Mesenteric fat pad (tissue), 1 donor: ENCODE results near the gene SMLR1. TPM values are rescaled to one million over a fixed set of nuclear protein-coding genes. Genes with fewer than 3 reads are reported as not detected.

Experiments used
- DNase-seq: peaks from one replicate; pipeline ENCODE4 v3.0.0-alpha.2; 2020; ENCODE audit warnings: low spot score
- total RNA-seq: library from RNA; stranded (reverse); fragmentation: NEBNext Ultra II Directional; extraction: Animal tissue kit (Norgen Biotek cat#: 25700); gene quantifications from one replicate; pipeline ENCODE4 v1.2.1, GENCODE V29; 2021
- donor health status: DM: yes; HTN: yes; CAD: no.

Gene SMLR1
- total RNA-seq, 1 donor from 2014 or later: not detected

DNA sequence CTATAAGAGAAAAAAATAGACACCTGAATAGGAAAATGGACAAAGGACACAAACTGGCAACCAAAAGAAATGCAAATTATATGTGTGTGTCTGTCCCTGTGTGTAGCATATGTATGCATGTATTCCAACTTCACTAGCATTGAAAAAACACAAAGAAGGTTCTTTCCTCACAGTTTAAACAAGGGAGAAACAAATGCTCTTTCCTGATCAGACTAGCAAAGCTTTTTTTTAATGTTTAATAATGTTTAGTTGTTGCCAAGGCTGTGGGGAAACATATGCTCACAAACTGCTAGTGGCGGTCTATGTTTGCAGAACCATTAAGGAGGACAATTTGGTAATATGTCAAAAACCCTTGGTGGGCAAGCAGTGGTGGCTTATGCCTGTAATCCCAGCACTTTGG is 22.4 kb downstream of the SMLR1 start:
- DNase-seq: no peak

DNA sequence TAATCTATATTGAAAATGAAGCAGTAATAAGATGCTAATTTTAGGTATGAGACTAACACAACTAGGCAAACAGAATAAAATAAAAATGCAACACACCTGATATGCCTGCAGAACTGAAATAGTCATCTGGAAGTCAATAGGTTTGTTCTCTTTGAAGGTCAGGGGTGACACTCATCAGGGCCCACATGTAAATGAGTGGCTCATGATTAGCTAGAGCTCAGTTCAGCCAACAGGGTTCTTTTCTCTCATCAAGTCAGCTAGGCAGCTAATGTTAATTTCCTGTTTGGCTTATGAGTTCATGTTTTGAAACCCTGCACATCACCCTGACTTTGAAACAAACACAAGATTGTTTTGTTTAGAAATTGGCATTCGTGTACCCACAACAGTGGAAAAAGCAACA is 23.8 kb downstream of the SMLR1 start:
- no peak for DNase-seq

DNA sequence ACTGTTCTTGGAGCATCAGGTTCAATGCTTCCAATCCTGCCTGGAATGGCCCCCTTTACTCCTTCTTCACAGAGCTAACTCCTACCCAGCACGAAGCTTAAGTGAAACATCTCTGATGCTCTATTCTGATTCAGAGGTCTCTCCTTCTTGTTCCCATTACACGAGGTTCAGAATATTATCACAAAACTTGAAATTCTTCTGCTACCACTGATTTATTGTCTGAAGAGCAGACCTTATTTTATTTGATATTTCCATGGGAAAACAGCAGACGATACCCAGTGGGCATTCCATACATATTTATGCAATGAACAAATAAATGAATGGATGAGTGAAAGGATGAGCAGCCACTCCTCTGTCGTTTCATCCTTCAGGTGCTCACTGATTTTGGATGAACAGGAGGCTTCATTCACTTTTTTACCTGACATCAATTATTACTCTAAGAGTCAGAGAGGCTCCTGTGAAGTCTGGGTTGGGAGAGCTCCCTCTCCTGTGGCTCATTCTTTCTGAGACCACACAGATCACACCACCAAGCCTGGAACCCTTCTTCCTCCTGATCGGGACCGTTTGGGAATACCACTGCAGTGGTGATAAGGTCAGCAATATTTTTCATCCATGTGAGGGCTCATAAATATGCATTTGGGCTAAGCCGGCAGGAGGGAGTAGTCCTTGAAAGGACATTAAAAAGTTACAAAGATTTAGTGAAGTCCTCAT is 25.8 kb downstream of the SMLR1 start:
- DNase-seq: no peak

DNA sequence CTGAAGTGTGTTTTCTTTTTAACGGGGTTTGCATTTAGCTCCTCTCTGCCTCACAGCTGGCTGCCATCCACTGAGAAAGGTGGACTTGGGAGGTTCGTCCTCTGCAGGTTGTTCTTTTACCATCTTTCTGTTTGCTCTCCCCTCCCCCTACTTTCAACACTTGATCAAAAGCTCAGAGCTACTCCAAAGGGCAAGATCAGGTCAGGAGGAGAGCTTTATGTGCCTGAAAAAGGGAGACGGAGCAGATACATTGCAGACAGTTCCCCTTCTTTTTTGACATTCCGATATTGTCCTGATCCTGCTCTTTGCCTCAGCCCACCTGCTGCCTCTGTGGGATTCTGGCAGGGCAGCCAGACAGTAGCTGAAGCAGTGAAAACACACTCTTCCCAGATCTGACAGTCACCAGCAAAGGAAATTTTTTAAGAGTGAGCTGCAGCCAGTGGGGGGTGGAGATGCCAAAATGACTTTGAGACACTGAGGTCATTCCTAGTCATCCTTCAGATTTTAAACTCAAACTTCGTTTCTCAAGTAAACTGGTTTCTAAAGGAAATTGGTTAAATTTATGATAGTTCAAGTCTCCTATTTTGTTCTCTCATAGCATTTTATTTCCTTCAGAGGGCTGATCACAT is 26.5 kb downstream of the SMLR1 start:
- no peak for DNase-seq

DNA sequence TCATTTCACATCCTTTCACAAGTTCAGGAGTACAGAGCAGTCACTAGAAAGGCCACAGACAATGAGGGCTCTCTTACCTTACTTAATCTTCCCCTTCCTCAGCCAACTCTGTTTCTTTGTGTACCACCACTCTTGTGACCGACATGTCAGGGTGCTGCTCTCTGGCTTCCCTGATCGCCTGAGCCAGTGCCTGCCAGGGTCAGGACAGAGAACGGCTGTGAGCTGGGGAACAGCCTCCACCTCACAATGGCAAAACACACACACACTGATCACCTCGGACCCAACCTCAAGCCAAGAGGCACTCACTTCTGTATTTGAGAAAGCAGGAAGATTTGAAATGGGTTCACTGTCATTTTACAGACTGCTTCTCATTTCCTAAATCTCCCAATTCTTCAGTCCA is 30.8 kb downstream of the SMLR1 start:
- DNase-seq: no peak

DNA sequence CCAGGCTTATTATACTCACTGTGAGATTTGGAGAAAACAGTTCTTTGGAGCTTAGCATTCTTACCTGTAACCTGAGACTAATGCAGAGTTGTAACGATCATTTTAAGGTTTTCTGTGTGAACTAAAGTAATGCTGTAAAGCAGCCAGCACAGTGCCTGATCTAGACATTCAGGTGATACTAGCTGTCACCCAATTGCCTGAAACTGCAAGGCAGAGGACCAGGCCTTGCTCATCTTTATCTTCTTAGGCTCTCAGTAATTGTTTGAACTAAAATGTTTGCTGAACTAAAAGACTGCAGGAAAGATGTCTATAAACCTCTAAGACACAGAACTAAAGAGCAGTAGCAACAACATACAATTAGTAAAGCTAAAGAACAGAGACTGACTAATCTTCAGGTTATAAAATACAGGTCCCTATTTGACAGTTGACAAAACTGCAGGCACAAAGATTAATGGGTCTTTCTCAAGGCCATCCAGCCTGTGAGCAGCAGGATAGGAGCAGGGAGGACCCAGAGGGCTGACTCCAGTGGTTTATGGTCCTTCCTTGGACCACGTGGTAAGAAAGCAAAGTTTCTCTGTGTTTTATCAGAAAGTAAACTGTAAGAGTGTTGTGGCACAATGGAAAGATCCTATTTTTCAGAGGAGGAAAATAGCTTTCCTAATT is 31.4 kb downstream of the SMLR1 start:
- DNase-seq: no peak

DNA sequence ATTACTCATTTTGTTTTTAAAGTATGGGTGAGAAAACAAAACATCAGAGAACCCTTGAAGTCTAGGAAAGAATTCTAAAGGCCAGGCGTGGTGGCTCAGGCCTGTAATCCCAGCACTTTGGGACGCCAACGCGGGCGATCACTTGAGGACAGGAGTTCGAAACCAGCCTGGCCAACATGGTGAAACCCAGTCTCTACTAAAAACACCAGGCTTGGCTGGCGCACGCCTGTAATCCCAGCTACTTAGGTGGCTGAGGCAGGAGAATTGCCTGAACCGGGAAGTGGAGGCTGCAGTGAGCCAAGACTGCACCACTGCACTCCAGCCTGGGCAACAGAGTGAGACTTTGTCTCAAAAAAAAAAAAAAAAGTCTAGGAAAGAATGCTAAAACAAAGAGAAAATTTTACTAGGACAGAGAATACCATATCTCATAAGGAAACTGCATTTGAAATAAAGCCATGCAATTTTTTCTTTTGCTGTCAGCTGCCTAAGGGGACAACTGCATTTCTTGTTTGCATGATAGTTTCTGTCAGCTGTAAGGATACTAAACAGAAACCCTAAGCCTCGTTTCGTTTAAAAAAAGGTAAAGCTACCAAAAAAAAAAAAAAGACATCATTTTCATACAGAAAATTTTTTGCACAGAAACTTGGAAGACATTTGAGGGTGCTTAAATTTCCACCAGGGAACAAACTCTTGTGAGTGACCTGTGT is 32.1 kb downstream of the SMLR1 start:
- DNase-seq: no peak

DNA sequence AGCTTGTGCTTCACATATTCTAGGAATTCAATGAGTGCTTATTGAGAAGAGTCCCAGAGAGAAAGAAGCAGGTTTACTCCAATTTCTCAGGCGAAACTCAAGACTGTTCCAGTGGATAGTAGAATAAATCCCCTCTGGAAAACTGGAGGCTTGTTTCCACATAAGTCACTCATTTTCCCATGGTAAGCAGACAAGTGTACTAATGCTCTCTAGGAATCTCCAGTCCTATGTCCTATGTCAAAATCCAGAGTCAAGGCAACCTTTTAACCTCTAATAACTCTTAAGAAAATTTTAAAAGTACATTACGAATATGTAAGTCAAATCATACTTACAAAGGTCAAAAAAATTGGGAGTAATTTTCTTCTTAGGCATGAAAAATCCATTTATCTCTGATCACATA is 35.2 kb downstream of the SMLR1 start:
- no peak for DNase-seq

DNA sequence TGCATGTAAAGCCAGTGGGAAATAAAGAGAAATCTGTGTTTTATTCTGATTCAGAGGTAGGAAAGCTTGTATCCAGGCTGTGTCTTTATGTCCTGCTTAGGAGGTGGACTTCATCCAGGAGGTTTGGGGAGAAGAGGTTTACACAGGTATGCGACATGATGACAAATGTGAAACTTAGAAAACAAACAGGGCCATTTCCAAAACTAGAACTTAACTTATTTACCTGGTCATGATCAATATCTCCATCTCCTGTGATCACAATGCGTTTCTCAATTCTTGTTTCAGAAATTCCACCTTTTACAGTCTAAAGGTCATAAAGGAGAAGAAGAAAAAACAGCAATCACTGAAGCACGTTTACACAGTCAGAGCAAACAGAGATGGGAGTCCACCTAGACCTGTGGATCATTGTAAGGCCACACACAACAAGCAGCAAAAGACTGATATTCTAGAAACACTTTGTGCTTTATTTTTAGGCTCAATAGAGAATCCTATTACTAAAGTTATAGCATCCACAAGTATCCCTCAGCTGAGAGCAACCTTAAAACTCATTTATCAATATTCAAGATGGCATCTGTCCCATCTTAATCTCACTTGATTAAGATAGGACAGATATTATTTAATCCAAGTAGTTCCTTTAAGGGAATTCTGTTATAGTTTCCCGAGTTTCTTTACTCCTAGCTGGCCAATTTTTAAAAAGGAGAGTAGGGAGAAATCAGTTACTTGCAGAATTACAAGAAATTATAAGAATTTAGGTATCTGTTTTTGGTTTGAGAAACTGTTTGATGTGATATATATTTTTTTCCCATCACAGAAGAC is 36.4 kb downstream of the SMLR1 start:
- no peak for DNase-seq

DNA sequence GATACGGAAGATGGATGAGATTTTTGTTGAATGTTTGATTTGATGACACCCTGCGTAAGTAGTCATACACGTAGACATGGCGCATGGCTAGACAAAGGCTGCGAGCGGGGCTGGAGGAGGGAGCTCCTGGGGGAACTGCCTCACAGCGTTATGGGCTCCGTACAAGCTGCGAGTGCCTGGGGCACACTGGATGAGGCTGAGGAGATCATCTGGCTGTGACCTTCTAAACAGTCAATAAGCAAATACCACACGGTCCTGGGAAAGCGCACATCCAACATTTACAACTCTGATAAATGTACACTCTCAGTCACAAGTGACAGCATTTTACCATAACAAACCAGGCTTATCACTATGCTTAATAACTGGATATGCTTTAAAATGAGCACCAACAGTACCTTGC is 37.1 kb downstream of the SMLR1 start:
- no peak for DNase-seq

DNA sequence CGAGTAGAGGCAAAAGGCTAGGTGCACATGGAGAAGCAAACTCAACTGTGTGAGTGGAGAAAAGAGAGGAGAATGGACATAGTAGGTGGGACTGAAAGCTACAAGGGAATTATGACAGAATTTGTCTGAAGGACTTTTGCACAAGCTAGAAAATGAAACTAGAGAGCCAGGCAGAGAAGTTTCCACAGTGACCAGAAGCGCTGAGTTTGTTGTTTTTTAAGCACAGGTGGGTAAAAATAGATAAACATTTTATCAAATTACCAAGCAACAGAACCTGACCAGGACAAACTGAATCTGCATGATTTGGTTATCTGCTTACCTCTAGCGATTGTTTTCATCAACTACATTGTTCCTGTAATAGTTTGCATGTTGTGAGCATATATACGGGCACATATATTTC is 38.6 kb downstream of the SMLR1 start:
- DNase-seq: no peak

DNA sequence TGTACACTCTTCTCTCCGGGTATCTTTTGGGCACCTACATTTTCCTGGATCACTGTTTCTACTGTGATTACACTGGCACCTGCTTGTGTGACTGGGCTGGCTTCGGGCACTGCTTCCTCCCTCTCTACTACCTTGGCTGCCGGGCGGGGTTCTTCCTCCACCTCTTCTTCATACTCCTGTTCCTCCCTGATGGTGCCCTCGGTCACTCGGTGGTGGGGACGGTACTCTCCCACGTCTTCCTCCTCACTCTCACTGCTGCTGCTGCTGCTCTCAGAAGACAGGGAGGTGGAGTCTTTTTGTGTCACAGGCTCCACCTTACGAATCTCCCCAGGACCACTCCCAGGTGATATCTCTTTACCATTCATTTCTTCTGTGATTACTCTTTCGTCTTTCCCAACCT is 42.5 kb downstream of the SMLR1 start:
- no peak for DNase-seq

DNA sequence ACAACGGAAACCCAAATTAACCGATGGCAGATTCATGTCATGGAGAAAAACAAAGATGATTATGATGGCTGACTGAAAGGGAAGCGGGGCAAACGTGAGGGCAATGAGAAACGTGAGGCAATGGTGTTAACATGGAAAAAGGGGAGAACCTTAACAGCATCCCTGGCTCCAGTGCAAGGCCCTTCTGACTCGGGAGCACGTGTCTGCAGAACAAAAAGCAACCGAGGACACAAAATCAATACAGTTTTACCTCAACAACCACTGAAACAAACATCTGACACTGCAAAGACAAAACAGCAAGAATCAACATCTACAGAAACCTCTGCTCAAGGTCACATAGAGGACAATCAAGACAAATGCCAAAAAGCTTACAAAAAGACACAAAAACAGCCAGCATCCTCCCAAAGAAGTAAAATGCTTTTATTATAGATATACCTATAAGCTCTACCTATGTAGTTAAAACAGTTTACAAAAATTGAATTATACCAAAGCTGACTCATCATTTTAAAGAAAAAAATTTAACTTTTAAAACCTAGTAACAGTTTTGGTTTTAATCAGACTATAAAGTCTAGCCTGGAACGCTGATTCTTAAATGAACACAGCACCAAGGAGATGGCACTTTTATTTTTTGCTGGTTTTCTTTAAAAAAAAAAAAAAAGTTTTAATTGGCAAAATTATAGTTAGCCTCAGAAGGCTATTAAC is 43.1 kb downstream of the SMLR1 start:
- no peak for DNase-seq

DNA sequence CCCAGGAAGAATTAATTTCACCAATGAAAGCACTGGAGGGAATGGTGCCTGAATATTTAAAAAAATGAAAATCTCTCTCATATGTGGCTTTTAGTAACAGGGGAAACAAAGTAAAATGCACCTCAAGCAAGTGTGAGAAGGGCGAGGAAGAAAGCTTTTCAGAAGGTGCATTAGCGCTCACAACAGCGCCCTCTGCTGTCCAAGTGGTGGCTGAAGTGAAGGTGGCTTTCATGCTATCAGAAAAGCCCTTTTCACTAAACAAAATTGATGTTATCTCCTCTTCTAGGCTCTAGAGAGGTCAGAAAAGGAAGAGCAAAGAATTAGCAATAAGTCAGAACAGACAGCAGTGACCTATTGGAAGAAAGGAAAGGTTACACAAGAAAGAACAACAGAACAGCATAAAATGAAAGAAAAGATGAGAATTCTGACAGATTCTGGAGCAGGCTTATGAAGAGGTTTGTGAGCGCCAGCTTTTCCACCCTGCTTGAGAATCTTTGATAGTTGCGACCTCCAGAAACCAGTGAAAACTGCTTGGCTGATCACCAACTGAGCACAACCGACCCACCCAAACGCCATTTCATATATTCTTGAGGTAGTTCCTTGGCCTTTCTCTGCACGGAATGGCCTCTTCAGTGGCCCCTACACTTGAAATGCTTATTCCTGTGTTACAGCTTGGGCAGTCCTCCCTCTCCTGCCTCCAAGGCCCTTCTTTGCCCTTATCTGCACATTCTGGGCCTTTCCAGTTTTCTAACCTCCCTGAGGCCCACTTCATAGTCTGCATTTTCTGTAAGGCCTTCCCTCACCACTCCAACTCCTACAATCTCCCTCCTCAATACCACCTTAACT is 45.3 kb downstream of the SMLR1 start:
- no peak for DNase-seq

DNA sequence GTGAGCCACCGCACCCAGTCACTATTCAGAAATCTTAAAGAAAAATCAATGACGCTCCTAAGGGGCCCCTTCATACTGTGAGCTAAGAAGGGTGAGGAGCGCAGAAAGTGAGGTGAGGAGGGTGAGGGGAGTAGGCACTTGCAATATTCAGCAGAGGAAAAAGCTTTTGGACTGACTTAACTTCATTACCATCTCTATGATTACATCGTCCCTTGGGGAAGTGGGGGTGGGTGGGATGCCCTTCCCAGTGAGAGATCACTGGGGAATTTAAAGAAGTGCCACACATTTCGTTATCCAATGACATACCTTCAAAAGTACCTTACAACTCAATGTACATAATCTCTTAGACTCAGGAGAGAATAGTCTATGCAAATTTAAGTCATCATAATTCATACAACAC is 46.5 kb downstream of the SMLR1 start:
- DNase-seq: no peak

DNA sequence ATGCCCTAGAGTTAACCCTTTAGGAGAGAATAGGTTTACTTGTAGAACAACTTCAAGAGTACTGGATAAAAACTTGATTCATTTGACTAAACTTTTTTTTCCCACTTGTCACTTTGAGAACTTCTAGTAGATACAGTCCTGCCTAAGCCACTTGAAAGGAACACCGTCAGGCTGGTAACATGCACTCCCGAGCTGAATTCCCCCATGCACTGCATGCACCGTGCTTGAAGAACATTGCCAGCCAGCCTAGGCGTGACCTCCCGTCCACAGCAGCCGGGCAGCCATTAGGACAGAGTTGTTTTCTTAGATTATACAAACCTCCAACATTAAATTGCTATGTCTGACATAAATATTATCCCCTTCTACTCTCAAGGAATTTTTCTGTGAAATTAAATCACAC is 52.6 kb downstream of the SMLR1 start:
- DNase-seq: no peak

DNA sequence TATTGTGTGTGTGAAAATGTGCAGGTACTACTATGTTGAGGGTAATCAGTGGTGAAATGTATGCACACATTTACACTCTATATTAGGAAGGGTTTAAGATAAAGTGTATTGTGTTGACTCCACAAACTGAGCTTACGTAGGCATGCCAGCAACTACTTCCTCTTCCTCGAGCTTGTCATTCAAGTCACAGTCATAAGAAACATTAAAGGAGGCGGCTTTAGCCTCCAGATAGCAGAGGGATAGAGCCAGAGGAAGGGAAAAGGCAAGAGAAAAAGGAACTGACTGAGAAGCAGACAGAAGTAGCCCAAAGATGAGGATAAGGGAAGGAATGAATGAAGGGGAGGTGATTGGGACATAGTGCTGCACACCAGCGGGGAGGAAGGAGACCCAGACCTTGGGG is 55.2 kb downstream of the SMLR1 start:
- DNase-seq: no peak

DNA sequence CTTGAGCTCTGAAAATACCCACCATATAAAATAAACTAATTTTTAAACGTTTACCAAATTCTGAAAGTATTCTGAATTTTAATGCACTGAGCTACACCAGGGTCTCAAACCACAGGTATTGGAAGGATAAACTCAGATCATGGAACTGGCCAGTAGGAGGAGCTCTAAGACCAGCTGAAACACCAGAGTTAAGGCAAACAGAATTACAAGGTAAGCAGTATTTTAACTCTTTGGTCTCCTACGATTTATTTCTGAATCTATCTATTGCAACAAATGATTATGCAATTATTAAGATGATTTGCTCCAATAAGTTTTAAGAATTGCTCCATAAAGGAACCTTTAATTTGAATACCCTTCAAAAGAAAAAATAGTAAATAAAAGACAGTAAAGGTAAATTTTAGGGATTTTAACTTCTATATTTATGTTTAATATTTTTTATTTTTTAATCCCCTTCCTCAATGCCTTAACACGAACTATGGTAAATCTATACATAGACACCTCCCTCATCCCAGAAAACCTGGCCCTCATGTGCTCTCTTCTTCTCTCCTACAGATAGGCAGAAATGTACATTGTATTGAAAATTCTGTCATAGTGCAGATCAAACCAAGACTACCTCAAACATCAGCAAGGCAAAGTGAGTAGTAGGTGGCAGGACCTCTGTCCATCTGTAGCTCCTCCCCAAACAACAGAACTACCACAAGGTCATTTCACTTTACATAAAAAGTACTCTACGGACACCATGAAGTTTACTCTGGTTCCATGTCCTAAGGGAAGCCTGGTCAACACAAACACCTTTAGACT is 58.4 kb downstream of the SMLR1 start:
- DNase-seq: no peak
